Neural progenitor cell (in vitro differentiated cells): ENCODE measurements around the gene MYOM1.

Experiments used
- EZH2 ChIP-seq: fragments of 200-600 bp; sonication (generic); IDR thresholded peaks from 2 replicates; pipeline ENCODE4 v1.6.1; 2017; ENCODE audit warnings: antibody characterized with exemption, mild to moderate bottlenecking, moderate library complexity
- EZH2phosphoT487 ChIP-seq: fragments of 200-600 bp; sonication (generic); IDR thresholded peaks from 2 replicates; pipeline ENCODE4 v1.6.1; 2017; ENCODE audit warnings: antibody characterized with exemption
- TF ChIP-seq, protein P1 (sequence below): fragments of 200-600 bp; sonication (generic); IDR thresholded peaks from 2 replicates; pipeline ENCODE4 v1.5.1; 2017; ENCODE audit warnings: antibody characterized with exemption, mild to moderate bottlenecking

DNA sequence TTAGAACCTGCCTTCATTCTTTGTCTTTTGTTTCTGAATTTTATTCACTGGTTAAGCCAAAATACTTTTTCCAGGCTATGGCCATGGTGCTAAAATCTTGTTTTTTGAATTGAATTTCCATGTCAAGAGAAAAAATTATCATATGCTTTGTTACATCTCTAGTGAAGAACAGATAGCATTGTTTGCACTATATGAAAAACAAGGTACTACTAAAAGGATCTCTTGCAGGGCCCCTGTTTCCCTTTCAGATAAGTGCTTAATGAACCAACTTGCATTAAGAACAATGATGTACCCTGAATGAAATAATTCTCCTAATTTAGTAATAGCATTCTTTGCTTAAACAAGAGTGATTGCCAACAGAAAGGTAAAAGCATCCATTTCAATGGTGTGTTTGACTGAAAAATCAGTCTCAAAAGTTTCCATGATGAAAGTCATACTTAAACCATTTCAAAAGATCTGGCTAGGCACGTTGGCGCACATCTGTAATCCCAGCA lies 37.9 kb upstream of the MYOM1 start:
- TF ChIP-seq, protein P1, sequence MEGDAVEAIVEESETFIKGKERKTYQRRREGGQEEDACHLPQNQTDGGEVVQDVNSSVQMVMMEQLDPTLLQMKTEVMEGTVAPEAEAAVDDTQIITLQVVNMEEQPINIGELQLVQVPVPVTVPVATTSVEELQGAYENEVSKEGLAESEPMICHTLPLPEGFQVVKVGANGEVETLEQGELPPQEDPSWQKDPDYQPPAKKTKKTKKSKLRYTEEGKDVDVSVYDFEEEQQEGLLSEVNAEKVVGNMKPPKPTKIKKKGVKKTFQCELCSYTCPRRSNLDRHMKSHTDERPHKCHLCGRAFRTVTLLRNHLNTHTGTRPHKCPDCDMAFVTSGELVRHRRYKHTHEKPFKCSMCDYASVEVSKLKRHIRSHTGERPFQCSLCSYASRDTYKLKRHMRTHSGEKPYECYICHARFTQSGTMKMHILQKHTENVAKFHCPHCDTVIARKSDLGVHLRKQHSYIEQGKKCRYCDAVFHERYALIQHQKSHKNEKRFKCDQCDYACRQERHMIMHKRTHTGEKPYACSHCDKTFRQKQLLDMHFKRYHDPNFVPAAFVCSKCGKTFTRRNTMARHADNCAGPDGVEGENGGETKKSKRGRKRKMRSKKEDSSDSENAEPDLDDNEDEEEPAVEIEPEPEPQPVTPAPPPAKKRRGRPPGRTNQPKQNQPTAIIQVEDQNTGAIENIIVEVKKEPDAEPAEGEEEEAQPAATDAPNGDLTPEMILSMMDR: no peak
- TF ChIP-seq EZH2 (no peak), EZH2phosphoT487 (no peak)
